ENCODE measurements around the gene SLC3A2.

The SLC3A2 gene

DNA sequence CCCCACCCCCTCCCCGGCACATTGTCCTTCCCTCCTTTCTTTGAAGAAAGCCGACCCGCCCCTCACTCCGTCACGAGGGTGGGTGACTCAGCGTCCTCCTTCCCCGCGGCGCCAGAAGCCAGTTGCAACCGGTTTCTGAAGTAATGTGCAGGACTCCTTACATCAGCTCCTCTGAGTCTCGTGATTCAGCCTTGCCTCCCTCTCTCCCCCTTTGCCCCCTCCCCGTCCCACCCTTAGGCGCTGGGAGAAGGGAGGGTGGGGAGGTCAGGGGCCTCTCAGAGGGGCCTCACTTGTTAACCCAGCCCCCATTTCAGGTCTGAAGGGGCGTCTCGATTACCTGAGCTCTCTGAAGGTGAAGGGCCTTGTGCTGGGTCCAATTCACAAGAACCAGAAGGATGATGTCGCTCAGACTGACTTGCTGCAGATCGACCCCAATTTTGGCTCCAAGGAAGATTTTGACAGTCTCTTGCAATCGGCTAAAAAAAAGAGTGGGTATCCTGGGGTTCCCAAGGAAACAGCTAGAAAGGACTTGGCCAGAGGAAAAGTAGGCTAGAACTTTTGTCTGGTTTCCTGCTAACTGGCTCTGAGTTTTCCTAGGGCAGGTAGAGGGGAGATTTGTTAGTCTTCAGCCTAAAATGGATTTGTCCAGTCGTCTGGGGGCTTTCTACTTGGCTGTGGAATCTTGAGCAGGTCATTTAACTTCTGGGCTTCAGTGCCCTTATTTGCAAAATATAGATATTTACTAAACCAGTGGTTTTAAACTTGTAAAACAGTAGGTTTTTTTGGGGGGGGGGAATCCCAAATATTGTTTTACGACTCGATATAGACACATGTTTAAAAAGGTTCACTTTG is 1.1 kb downstream of the SLC3A2 start:
- peak; percentile 97 for DNase-seq

DNA sequence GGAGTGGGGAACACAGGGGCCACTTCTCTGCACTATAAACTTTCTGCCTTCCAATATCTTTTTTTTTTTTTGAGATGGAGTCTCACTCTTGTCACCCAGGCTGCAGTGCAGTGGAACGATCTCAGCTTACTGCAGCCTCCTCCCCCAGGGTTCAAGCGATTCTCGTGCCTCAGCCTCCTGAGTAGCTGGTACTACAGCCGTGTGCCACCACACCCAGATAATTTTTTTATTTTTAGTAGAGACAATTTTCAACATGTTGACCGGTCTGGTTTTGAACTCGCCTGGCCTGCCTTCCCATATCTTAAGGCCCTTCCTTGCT is 1.7 kb downstream of the SLC3A2 start:
- no peak for DNase-seq

- no peak for DNase-seq
Observed at GRCh38 chr11:62882788-62883501, 2.2 kb downstream of the SLC3A2 start.

DNA sequence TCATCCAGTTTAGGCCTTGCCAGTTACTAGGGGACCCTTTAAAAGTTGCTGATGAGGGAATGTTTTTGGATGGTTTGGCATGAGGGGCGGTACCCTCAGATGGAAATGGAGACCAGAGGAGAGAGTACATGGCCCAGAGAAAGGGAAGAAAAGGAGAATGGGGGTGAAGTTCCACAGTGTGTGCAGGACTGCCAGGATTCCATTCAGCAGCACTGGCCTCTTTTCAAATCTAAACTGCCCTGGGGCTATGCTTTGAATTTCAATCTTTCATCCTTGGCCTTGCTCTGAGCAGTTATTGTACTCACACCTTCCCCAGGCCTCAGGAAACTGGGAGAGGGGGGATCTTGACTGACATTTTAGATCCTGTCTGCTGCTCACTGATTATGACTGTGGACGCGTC is 3.0 kb downstream of the SLC3A2 start:
- DNase-seq = no peak

- DNase-seq = no peak
Observed at GRCh38 chr11:62885137-62885750, 4.5 kb downstream of the SLC3A2 start.

DNA sequence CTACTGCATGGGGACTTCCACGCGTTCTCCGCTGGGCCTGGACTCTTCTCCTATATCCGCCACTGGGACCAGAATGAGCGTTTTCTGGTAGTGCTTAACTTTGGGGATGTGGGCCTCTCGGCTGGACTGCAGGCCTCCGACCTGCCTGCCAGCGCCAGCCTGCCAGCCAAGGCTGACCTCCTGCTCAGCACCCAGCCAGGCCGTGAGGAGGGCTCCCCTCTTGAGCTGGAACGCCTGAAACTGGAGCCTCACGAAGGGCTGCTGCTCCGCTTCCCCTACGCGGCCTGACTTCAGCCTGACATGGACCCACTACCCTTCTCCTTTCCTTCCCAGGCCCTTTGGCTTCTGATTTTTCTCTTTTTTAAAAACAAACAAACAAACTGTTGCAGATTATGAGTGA is 7.7 kb downstream of the SLC3A2 start:
- DNase-seq = no peak

- DNase-seq = no peak
Observed at GRCh38 chr11:62889126-62889483, 8.4 kb downstream of the SLC3A2 start.

- no peak for DNase-seq
Observed at GRCh38 chr11:62889484-62890437, 9.1 kb downstream of the SLC3A2 start.

- no peak for DNase-seq
Observed at GRCh38 chr11:62892077-62892922, 11.6 kb downstream of the SLC3A2 start.

- DNase-seq = no peak
Observed at GRCh38 chr11:62895501-62895900, 14.8 kb downstream of the SLC3A2 start.

DNA sequence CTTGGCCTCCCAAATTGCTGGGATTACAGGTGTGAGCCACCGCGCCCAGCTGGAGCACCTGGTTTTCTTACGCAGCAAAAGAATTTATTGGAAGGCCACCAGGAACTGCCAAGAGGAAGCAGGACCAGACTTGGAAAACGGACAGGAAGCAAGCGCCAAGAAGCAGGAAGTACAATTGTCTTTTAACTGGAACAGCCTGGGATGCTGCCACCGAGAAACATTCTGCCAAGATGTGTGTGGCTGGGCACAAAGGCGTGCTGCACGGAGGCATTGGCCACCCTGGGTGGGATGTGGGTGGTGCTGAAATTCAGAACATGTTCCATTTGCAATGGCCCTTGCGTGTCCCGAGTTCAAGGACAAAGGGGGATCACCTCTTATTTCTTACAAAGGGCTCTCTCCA is 15.4 kb downstream of the SLC3A2 start:
- no peak for DNase-seq

DNA sequence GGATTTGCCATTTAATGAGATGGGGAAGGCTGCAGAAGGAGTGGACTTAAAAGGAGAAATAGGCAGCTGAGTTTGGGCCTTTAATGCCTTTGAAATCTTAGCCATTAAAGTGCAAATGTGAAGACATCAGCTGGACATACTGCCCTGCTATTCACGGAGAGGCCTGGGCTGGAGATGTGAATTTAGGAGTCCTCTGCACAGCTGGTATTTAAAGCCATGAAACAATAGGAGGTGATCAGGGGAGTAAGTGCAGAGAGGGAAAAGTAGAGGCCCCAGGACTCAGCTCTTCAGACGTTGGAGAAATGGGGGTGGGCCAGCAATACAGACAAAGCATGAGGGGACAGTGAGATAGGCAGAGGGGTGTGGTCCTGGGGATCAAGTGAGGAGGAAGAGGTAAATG is 16.6 kb downstream of the SLC3A2 start:
- no peak for DNase-seq

DNA sequence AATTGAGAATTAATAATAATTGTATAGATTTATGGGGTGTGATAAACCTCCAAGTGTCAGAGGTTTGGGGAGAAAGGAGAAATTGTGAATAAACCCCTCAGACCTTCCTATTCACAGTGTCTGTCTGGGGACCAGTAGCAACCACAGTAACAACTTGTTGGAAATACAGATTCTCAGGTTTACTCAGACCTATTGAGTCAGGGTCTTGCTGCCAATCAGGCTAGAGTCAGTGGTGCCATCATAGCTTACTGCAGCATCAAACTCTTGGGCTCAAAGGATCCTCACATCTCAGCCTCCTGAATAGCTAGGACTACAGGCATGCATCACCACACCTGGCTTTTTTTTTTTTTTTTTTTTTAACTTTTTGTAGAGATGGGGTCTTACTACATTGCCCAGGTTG is 17.3 kb downstream of the SLC3A2 start:
- DNase-seq = no peak

- DNase-seq = no peak
Observed at GRCh38 chr11:62902932-62903331, 22.2 kb downstream of the SLC3A2 start.

GRCh38 chr11:62905296-62905695 is 24.6 kb downstream of the SLC3A2 start:
- no peak for DNase-seq

- DNase-seq = peak; percentile 97
Observed at GRCh38 chr11:62905927-62906531, 25.3 kb downstream of the SLC3A2 start.

GRCh38 chr11:62908468-62909072 is 27.9 kb downstream of the SLC3A2 start:
- DNase-seq = no peak

DNA sequence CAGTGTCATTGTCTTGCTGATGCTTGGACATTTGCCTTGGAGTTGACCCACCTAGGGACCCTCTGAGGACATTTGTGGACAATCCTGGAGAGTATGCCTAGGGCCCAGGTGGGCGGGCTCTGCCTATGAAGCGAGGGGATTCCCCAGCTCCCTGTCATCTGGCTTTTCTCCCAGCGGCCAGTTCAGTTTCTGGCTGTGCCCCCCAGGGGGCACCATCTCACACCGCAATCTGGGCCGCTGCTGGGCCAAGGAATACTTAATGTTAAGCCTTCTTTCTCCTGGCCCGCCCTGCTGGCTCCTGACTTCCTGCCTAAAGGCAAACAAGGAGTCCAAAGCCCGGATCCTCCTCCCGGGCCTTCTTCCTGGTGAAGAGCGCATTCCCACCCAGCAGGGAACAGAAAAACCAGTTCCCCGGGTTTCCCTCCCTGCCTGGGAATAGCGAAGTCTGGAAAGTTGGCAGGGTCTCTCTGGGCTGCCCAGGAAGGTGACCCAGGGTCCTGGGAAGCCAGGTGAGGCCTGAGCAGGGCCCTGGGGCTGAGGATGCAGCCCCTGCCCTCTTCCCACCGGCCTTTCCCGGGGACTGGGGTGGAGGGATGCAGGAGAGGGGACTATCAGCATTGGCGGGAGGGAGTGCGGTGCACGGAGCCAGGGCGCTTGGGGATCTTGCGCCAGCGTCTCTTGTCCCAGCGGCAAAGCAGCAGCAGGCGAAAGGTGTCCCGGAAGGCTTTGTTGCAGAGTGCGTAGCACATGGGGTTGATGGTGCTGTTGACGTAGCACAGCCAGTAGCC is 28.6 kb downstream of the SLC3A2 start:
- peak; percentile 78 for DNase-seq

- no peak for DNase-seq
Observed at GRCh38 chr11:62910141-62910882, 29.6 kb downstream of the SLC3A2 start.
